GM12864 (cell line): ENCODE results near the gene KLF3.

Source experiments
- DNase-seq: peaks from one replicate; pipeline ENCODE4 v3.0.0-alpha.2; 2011; ENCODE audit warnings: low read depth
- H3K4me3 ChIP-seq: 2 replicates; pipeline ENCODE4 v1.5.1; 2011; ENCODE audit warnings: mild to moderate bottlenecking, low read depth, low read length, control low read depth
- TF ChIP-seq, protein P1 (sequence below): IDR thresholded peaks from 2 replicates; pipeline ENCODE4 v1.5.1; 2011; ENCODE audit warnings: low read depth, mild to moderate bottlenecking, moderate library complexity, low read length, control low read depth, inconsistent platforms; ENCODE audit errors: missing control alignments

KLF3 gene

DNA sequence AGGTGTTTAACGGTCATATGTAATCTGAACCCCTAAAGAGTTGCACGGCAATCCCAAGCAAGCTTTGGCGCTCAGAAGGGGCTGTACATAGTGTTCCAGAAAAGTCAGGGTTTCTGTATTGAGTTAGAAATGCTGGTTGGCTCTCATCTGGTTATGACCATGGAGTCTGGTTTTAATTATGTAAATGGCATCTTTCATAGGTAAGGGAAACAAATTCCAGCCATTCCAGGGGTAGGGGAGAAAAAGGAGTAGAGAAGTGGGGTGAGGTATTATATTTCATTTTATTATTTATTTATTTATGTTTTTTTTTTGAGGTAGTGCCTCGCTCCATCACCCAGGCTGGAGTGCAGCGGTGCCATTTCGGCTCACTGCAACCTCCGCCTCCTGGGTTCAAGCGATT is 15.9 kb downstream of the KLF3 start:
- H3K4me3 ChIP-seq = no peak overlapping the region
- TF ChIP-seq, protein P1, sequence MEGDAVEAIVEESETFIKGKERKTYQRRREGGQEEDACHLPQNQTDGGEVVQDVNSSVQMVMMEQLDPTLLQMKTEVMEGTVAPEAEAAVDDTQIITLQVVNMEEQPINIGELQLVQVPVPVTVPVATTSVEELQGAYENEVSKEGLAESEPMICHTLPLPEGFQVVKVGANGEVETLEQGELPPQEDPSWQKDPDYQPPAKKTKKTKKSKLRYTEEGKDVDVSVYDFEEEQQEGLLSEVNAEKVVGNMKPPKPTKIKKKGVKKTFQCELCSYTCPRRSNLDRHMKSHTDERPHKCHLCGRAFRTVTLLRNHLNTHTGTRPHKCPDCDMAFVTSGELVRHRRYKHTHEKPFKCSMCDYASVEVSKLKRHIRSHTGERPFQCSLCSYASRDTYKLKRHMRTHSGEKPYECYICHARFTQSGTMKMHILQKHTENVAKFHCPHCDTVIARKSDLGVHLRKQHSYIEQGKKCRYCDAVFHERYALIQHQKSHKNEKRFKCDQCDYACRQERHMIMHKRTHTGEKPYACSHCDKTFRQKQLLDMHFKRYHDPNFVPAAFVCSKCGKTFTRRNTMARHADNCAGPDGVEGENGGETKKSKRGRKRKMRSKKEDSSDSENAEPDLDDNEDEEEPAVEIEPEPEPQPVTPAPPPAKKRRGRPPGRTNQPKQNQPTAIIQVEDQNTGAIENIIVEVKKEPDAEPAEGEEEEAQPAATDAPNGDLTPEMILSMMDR = no peak
- DNase-seq = no peak

DNA sequence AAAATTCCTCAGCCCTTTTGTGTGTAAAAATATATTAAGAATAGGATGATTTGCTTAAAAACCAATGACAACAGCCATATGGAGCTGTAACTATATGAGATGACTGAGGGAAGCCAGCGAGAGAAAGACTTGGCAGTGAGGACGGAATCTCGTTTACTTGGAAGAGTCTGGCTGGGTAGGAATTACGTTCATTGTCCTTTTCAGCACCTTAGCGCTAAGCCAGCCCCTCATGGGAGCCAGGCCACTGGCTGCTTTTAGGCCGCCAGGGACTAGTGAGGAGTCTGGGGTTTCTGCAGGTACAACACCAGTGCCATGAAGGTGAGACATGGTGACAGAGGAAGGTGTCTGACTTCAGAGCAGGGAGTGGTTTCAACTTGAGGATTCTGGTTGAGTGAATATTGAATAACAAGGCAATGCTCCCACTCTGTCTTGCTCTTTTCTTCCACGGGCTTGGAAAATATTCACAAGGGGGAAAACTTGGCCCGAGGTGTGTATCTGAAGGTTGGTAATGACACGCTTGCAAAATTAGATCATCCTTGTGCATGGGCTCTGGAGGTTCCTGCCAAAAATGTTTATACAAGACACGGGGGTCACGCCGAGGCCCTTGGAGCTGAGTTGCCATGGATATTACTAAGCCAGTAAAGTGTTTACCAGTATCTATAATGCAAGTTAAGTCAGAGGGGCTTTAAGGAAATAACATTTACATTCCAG is 17.4 kb downstream of the KLF3 start:
- TF ChIP-seq, protein P1 = no peak
- H3K4me3 ChIP-seq = no peak overlapping the region
- DNase-seq = no peak

GRCh38 chr4:38682336-38682735 is 18.3 kb downstream of the KLF3 start:
- no peak for DNase-seq
- TF ChIP-seq, protein P1 = no peak
- H3K4me3 ChIP-seq = no peak overlapping the region

- no peak overlapping the region for H3K4me3 ChIP-seq
- no peak for DNase-seq
- TF ChIP-seq, protein P1 = no peak
These were observed 19.3 kb downstream of the KLF3 start for GRCh38 chr4:38683276-38683675.

DNA sequence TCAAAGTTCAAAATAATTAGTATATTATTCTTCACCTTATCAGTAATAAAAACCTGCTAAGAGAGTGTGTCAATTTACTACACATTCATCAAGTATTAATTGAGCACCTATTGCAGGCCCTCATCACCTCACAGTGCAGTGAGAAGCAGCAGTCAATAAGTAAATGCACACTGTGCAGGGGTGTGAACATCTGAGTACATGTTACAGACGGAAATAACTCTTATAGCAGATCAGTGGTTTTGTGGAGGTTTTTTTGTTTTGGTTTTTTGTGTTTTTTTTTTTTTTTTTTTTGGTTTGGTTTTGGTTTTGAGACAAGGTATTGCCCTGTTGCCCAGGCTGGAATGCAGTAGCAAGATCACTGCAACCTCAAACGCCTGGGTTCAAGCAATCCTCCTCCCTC is 20.3 kb downstream of the KLF3 start:
- TF ChIP-seq, protein P1 = no peak
- no peak for DNase-seq

GRCh38 chr4:38684951-38685844 is 21.2 kb downstream of the KLF3 start:
- TF ChIP-seq, protein P1 = no peak
- no peak overlapping the region for H3K4me3 ChIP-seq
- no peak for DNase-seq

More for the DNA sequence above, 20.3 kb downstream of the KLF3 start:
- H3K4me3 ChIP-seq = no peak overlapping the region
